ENCODE data around the gene PODXL.

DNA sequence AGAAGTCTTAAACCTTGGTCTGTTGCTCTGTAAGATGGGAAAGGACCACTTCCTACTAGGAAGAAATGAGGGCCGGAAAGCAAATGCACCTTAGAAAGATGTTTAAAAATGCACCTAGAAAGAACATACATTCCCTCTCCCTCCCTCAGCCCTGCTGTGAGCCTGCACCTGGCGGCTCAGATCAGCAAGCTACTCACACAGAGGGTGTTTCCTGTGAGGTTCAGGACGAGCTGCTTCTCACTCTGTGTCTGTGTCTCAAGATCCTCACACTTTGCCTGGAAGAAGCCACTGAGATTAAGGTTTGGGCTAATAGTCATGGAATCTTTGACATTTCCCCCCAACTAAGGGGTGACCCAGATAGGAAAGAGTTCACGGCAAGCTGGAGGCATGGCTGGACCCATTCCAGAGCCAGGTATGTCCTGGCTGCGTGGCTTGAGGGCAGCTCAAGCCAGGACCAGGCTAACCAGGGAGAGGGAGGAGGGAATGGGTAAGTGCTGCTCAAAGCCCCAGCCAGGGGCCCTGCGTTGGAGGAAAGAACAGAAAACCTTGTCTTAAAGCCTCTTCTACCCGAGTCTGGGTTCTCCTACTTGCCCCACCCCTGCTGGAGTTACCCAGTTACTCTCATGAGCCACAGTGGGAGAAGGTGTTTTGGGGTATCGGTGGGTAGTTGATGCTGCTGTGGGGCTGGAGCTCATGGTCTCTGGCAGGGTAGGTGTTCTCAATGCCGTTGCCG is 47.5 kb downstream of the PODXL start:
- TF ChIP-seq TAF1 (IDR thresholded peaks at IDR 0.05; ENCODE audit: borderline replicate concordance, insufficient read depth, low read length), result no peak
- no peak for TF ChIP-seq POLR2AphosphoS5 (IDR thresholded peaks at IDR 0.05; ENCODE audit: low read depth, low read length)
- TF ChIP-seq, protein P1, sequence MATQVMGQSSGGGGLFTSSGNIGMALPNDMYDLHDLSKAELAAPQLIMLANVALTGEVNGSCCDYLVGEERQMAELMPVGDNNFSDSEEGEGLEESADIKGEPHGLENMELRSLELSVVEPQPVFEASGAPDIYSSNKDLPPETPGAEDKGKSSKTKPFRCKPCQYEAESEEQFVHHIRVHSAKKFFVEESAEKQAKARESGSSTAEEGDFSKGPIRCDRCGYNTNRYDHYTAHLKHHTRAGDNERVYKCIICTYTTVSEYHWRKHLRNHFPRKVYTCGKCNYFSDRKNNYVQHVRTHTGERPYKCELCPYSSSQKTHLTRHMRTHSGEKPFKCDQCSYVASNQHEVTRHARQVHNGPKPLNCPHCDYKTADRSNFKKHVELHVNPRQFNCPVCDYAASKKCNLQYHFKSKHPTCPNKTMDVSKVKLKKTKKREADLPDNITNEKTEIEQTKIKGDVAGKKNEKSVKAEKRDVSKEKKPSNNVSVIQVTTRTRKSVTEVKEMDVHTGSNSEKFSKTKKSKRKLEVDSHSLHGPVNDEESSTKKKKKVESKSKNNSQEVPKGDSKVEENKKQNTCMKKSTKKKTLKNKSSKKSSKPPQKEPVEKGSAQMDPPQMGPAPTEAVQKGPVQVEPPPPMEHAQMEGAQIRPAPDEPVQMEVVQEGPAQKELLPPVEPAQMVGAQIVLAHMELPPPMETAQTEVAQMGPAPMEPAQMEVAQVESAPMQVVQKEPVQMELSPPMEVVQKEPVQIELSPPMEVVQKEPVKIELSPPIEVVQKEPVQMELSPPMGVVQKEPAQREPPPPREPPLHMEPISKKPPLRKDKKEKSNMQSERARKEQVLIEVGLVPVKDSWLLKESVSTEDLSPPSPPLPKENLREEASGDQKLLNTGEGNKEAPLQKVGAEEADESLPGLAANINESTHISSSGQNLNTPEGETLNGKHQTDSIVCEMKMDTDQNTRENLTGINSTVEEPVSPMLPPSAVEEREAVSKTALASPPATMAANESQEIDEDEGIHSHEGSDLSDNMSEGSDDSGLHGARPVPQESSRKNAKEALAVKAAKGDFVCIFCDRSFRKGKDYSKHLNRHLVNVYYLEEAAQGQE (IDR thresholded peaks at IDR 0.05; ENCODE audit: insufficient read depth in 1 of 2, low read depth in 2 of 2, low read length in 2 of 2), result no peak
